T-helper 2 cell treated with Interferon-gamma antibody and Interleukin-4, amounts not matched to agents 5 μg/mL and 100 μg/mL, for 36 hours (primary cell): ENCODE results near the gene DOCK11.
A peak's percentile ranks its signal among the peaks of the same experiment; 100 is the strongest.

Source experiments
- DNase-seq: peaks from one replicate; pipeline ENCODE4 v3.0.0; 2021; ENCODE audit warnings: low spot score
- H3K27ac Mint-ChIP-seq: one replicate; pipeline ENCODE4 v1.8.0; 2021; ENCODE audit warnings: mild to moderate bottlenecking, mixed read lengths
- H3K27me3 Mint-ChIP-seq: one replicate; pipeline ENCODE4 v1.8.0; 2021; ENCODE audit warnings: low read depth, mixed read lengths
- H3K36me3 Mint-ChIP-seq: one replicate; pipeline ENCODE4 v1.8.0; 2021; ENCODE audit warnings: low read depth, mixed read lengths
- H3K4me1 Mint-ChIP-seq: one replicate; pipeline ENCODE4 v1.8.0; 2021; ENCODE audit warnings: low read depth, mixed read lengths
- H3K4me3 Mint-ChIP-seq: one replicate; pipeline ENCODE4 v1.8.0; 2022; ENCODE audit warnings: mild to moderate bottlenecking, moderate library complexity, mixed read lengths
- H3K9me3 Mint-ChIP-seq: one replicate; pipeline ENCODE4 v1.8.0; 2021; ENCODE audit warnings: mixed read lengths

DOCK11 gene

GRCh38 chrX:118508635-118509034 is 13.0 kb downstream of the DOCK11 start:
- Mint-ChIP-seq H3K4me1 (peaks cover 20% of the 10 kb centered on the region), H3K9me3 (no peaks in the 10 kb centered on the region)

GRCh38 chrX:118510111-118510510 is 14.5 kb downstream of the DOCK11 start:
- peaks cover 50% of the 10 kb centered on the region for H3K36me3 Mint-ChIP-seq
- peaks cover 7% of the 10 kb centered on the region for H3K9me3 Mint-ChIP-seq
- H3K27ac Mint-ChIP-seq, result no peak overlapping the region
- DNase-seq, result no peak
- peaks cover 18% of the 10 kb centered on the region for H3K4me1 Mint-ChIP-seq
- H3K4me3 Mint-ChIP-seq, result no peak overlapping the region
- H3K27me3 Mint-ChIP-seq, result no peaks in the 10 kb centered on the region

More at GRCh38 chrX:118508635-118509034, 13.0 kb downstream of the DOCK11 start:
- DNase-seq, result no peak
- no peak overlapping the region for H3K27ac Mint-ChIP-seq
- no peaks in the 10 kb centered on the region for H3K27me3 Mint-ChIP-seq
- peaks cover 40% of the 10 kb centered on the region for H3K36me3 Mint-ChIP-seq
- H3K4me3 Mint-ChIP-seq, result no peak overlapping the region

DNA sequence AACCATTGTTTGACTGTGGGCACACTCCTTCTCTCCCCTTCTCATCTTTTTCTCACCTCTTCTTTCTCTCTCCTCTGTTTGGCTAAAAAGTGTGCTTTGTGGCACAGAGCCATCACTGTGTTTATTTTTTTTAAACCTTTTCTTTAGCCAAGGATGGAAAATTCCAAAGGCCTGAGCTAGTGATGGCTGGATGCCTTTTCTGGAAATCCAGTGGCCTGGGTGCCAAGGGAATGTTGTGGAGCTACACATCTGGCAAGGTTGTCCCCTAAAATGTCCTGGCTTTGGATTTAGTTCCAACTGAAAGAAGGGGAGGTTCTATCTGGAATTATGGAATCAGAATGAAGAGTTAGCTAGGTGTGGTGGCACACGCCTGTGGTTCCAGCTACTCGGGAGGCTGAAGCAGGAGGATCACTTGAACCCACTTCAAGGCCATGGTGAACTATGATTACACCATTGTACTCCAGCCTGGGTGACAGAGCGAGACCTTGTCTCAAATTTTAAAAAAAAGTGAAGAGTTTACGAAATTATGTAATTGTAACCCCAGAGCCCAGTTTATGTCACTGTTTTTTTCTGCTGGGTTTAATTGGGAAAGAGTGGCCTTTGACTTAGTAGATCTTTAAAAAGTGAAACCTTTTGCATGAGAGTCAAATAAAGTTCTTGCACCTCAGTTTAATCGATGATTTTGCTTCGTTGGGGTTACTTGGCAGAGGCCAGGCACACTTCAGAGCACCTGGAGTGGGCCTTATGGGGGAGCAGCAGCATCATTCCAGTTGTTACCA is 17.7 kb downstream of the DOCK11 start:
- Mint-ChIP-seq H3K4me3 (no peak overlapping the region), H3K27ac (no peak overlapping the region)

DNA sequence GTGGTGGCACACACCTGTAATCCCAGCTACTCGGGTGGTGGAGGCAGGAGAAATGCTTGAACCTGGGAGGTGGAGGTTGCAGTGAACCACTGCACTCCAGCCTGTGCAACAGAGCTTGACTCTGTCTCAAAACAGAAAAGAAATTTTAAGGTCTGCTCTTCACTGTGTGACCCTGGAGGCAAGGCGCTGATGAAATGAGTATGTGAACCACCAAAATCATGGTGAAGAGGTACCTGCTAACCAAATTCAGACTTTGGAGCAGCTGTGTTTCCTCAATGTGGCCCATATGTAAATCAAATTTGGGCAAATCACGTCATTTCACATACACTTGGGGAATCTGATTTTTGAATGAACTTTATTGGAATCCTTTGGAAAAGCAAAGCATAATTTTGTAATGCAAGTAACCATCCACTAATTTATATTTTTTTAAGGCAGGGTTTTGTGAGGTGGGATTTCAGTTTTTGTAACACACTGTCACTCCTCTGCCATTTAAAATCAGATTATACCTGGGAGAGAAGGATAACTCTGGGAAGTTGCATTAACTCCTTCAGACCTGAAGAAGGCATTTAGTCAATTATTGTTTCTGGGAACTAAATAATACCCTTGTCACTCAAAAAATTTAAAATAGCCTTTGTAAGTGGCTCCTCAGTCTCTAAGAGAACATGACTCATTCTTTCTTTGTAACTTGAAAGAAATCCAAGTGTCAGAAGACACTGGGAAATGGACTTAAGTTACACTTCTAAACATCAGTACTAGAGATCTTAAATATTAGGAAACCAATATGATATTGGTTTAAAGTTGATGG is 24.0 kb downstream of the DOCK11 start:
- DNase-seq, result no peak
- Mint-ChIP-seq H3K4me3 (no peak overlapping the region), H3K9me3 (peaks cover 4% of the 10 kb centered on the region), H3K27ac (no peak overlapping the region), H3K36me3 (peaks cover 19% of the 10 kb centered on the region), H3K4me1 (peaks cover 48% of the 10 kb centered on the region), H3K27me3 (no peaks in the 10 kb centered on the region)

More for the DNA sequence above, 17.7 kb downstream of the DOCK11 start:
- peaks cover 16% of the 10 kb centered on the region for H3K4me1 Mint-ChIP-seq
- H3K9me3 Mint-ChIP-seq, result peaks cover 7% of the 10 kb centered on the region
- no peaks in the 10 kb centered on the region for H3K27me3 Mint-ChIP-seq
- peaks cover 50% of the 10 kb centered on the region for H3K36me3 Mint-ChIP-seq
- no peak for DNase-seq

GRCh38 chrX:118520216-118521206 is 24.9 kb downstream of the DOCK11 start:
- Mint-ChIP-seq H3K4me1 (peaks cover 49% of the 10 kb centered on the region), H3K36me3 (peaks cover 11% of the 10 kb centered on the region), H3K4me3 (no peak overlapping the region), H3K27ac (no peak overlapping the region), H3K27me3 (no peaks in the 10 kb centered on the region), H3K9me3 (no peaks in the 10 kb centered on the region)
- no peak for DNase-seq

DNA sequence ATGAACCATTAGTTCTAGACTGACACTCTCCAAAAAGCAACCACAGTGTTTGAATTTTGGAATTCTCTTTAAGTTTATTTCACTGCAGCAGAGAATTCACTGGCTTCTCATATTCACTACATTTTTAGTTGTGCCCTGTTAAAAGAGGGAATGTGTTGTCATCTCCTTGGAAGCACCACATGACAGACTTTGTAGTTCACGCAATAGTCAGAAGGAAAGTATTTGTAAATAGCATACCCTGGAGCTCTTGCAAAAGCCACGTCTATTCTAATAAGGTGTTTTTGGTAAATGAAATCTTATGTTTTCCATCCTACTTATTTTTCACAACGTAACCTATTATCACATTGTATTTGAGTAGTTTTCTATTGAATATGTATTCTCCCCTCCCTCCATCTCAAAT is 25.8 kb downstream of the DOCK11 start:
- no peak for DNase-seq
- H3K4me3 Mint-ChIP-seq, result no peak overlapping the region

DNA sequence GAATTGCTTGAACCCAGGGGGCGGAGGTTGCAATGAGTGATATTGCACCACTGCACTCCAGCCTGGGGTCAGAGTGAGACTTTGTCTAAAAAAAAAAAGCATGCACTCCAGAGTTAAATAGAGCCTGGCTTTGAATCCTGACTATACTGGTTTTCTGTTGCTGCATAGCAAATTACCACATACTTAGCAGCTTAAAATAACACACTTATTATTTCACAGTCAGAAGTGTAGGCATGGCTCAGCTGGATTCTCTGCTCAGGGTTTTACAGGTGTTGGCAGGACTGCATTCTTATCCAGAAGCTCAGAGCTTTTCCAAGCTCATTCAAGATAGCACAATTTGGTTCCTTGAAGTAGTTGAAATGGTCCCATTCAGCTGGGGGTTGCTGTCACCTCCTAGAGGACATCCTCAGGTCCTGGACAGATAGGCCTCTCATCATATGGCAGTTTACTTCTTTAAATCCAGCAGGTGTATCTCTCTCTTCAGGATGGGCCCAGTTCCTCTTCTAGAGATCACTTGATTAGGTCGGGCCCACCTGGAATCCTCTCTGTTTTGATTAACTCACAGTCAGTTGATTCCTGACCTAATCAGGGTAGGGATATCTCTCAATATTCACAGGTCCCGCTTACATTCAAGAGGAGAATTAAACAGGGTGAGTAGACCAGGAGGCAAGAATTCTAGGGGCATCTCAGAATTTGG is 26.8 kb downstream of the DOCK11 start:
- peaks cover 65% of the 10 kb centered on the region for H3K4me1 Mint-ChIP-seq

More for the DNA sequence above, 25.8 kb downstream of the DOCK11 start:
- Mint-ChIP-seq H3K36me3 (peaks cover 15% of the 10 kb centered on the region), H3K27ac (no peak overlapping the region), H3K27me3 (no peaks in the 10 kb centered on the region), H3K9me3 (no peaks in the 10 kb centered on the region), H3K4me1 (peaks cover 57% of the 10 kb centered on the region)

DNA sequence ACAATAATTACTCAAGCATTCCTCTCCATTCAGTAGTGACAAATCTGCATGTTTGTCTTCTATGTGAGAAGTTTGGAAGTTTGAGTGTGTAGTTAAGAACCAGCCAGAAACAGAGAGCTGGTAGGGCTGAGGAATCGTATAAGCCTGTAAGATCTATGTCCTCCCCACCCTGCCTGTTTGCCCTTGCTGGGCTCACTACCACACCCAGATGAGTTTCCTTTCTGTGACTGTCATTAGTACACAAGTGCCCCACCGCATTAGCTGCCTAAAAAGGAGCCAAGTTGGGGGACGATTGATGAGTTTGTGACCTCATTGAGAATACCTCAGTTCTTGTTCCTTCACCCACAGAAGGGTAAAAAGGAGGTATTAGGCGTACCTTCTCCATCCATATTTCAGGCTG is 28.3 kb downstream of the DOCK11 start:
- peaks cover 70% of the 10 kb centered on the region for H3K4me1 Mint-ChIP-seq
- H3K9me3 Mint-ChIP-seq, result no peaks in the 10 kb centered on the region
- peaks cover 18% of the 10 kb centered on the region for H3K36me3 Mint-ChIP-seq
- peak overlapping the region; percentile 80 for H3K4me3 Mint-ChIP-seq
- H3K27ac Mint-ChIP-seq, result peak overlapping the region; percentile 93
- DNase-seq, result no peak
- no peaks in the 10 kb centered on the region for H3K27me3 Mint-ChIP-seq

More for the DNA sequence above, 26.8 kb downstream of the DOCK11 start:
- Mint-ChIP-seq H3K27me3 (no peaks in the 10 kb centered on the region), H3K36me3 (peaks cover 15% of the 10 kb centered on the region), H3K4me3 (no peak overlapping the region), H3K27ac (peak overlapping the region; percentile 52), H3K9me3 (no peaks in the 10 kb centered on the region)
- DNase-seq, result no peak

- Mint-ChIP-seq H3K27ac (peak overlapping the region; percentile 93), H3K36me3 (peaks cover 20% of the 10 kb centered on the region), H3K4me1 (peaks cover 70% of the 10 kb centered on the region), H3K27me3 (no peaks in the 10 kb centered on the region), H3K9me3 (no peaks in the 10 kb centered on the region), H3K4me3 (peak overlapping the region; percentile 80)
- DNase-seq, result no peak
Measured at GRCh38 chrX:118524344-118524743, 28.7 kb downstream of the DOCK11 start.

DNA sequence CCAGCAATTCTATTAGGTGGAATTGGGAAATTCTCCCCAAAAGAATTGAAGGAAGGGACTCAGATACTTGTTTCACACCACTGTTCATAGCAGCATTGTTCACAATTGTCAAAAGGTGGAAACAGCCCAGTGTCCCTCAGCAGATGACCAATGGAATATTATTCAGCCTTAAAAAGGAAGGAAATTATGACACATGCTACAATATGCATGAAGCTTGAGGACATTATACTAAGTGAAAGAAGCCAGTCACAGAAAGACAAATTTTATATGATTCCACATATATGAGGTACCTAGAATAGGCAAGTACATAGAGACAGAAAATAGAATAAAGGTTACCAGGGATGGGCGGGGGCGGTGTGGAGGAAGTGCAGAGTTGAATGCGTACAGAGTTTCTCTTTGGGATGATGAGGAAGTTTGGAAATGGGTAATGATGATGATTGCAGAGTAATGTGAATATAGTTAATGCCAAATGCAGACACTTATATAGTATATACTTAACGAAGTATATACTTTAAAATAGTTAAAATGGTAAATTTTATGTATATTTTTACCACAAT is 29.6 kb downstream of the DOCK11 start:
- peak overlapping the region; percentile 55 for H3K27ac Mint-ChIP-seq
- no peaks in the 10 kb centered on the region for H3K9me3 Mint-ChIP-seq
- DNase-seq, result no peak
- H3K4me3 Mint-ChIP-seq, result no peak overlapping the region
- peaks cover 69% of the 10 kb centered on the region for H3K4me1 Mint-ChIP-seq
- peaks cover 23% of the 10 kb centered on the region for H3K36me3 Mint-ChIP-seq
- H3K27me3 Mint-ChIP-seq, result no peaks in the 10 kb centered on the region

DNA sequence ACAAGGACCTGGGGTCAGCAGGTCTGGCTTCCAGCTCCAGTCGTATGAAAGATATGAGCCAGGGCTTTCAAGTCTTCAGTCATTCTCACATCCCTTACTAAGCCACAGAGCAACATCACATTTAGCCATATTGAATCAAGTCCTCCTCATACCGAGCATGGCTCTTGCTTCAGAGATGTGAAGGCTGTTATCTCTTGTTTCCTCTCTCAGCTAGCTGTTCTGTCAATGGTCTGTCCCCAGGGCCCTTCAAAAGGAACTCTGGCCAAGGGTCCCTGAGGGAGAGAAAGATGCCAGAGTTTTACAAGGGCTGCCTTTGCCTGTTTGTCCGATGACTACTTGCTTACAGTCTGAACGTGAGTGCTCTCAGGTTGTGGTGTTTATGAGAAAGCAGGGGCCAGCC is 30.5 kb downstream of the DOCK11 start:
- H3K4me1 Mint-ChIP-seq, result peaks cover 69% of the 10 kb centered on the region
- H3K4me3 Mint-ChIP-seq, result no peak overlapping the region
- no peaks in the 10 kb centered on the region for H3K9me3 Mint-ChIP-seq
- H3K27ac Mint-ChIP-seq, result peak overlapping the region; percentile 82
- H3K27me3 Mint-ChIP-seq, result no peaks in the 10 kb centered on the region
- peaks cover 22% of the 10 kb centered on the region for H3K36me3 Mint-ChIP-seq
- no peak for DNase-seq

- Mint-ChIP-seq H3K27me3 (no peaks in the 10 kb centered on the region), H3K9me3 (no peaks in the 10 kb centered on the region), H3K27ac (peak overlapping the region; percentile 97), H3K4me3 (peak overlapping the region; percentile 88), H3K4me1 (peaks cover 68% of the 10 kb centered on the region), H3K36me3 (peaks cover 26% of the 10 kb centered on the region)
- DNase-seq, result peak; percentile 52
Measured at GRCh38 chrX:118528071-118528737, 32.6 kb downstream of the DOCK11 start.
